ENCODE data around the gene SNX20.

Gene SNX20

GRCh38 chr16:50666658-50667496 is 14.2 kb downstream of the SNX20 start:
- H3K4me3 ChIP-seq (ENCODE audit: low read depth, low read length) = no peak overlapping the region
- no peak overlapping the region for H3K9ac ChIP-seq (ENCODE audit: low read length)
- H3K36me3 ChIP-seq (ENCODE audit: control insufficient read depth, insufficient read depth, low read length) = no peaks in the 10 kb centered on the region
- H3K4me1 ChIP-seq (ENCODE audit: control insufficient read depth, insufficient read depth, low read length) = no peaks in the 10 kb centered on the region
- H3K27ac ChIP-seq (ENCODE audit: low read depth, low read length) = no peak overlapping the region
- 0 out of 2 replicates have a peak, but pooled peaks cover 2% of the 10 kb centered on the region for H3K27me3 ChIP-seq (ENCODE audit: control insufficient read depth, insufficient read depth, low read length)
- peaks cover 24% of the 10 kb centered on the region for H3K9me3 ChIP-seq (ENCODE audit: control insufficient read depth, insufficient read depth, low read depth, low read length)

GRCh38 chr16:50665128-50665878 is 15.8 kb downstream of the SNX20 start:
- Histone ChIP-seq H3K4me1 (ENCODE audit: control insufficient read depth, insufficient read depth, low read length) (no peaks in the 10 kb centered on the region; the same call in 1 of the 2 replicates), H3K9ac (ENCODE audit: low read length) (no peak overlapping the region), H3K27me3 (ENCODE audit: control insufficient read depth, insufficient read depth, low read length) (0 out of 2 replicates have a peak, but pooled peaks cover 2% of the 10 kb centered on the region), H3K27ac (ENCODE audit: low read depth, low read length) (no peak overlapping the region), H3K36me3 (ENCODE audit: control insufficient read depth, insufficient read depth, low read length) (no peaks in the 10 kb centered on the region), H3K4me3 (ENCODE audit: low read depth, low read length) (peak overlapping the region; percentile 47), H3K9me3 (ENCODE audit: control insufficient read depth, insufficient read depth, low read depth, low read length) (peaks cover 15% of the 10 kb centered on the region)

- Histone ChIP-seq H3K27ac (ENCODE audit: low read depth, low read length) (no peak overlapping the region), H3K9ac (ENCODE audit: low read length) (no peak overlapping the region), H3K27me3 (ENCODE audit: control insufficient read depth, insufficient read depth, low read length) (0 out of 2 replicates have a peak, but pooled peaks cover 2% of the 10 kb centered on the region), H3K4me1 (ENCODE audit: control insufficient read depth, insufficient read depth, low read length) (no peaks in the 10 kb centered on the region; the same call in 1 of the 2 replicates), H3K9me3 (ENCODE audit: control insufficient read depth, insufficient read depth, low read depth, low read length) (peaks cover 15% of the 10 kb centered on the region), H3K4me3 (ENCODE audit: low read depth, low read length) (no peak overlapping the region), H3K36me3 (ENCODE audit: control insufficient read depth, insufficient read depth, low read length) (no peaks in the 10 kb centered on the region)
Measured at GRCh38 chr16:50664270-50664669, 16.8 kb downstream of the SNX20 start.

GRCh38 chr16:50662306-50662940 is 18.7 kb downstream of the SNX20 start:
- Histone ChIP-seq H3K4me1 (ENCODE audit: control insufficient read depth, insufficient read depth, low read length) (peaks cover 6% of the 10 kb centered on the region; the same call in 1 of the 2 replicates), H3K27ac (ENCODE audit: low read depth, low read length) (no peak overlapping the region), H3K27me3 (ENCODE audit: control insufficient read depth, insufficient read depth, low read length) (0 out of 2 replicates have a peak, but pooled peaks cover 2% of the 10 kb centered on the region), H3K9me3 (ENCODE audit: control insufficient read depth, insufficient read depth, low read depth, low read length) (peaks cover 15% of the 10 kb centered on the region), H3K4me3 (ENCODE audit: low read depth, low read length) (no peak overlapping the region), H3K9ac (ENCODE audit: low read length) (no peak overlapping the region), H3K36me3 (ENCODE audit: control insufficient read depth, insufficient read depth, low read length) (no peaks in the 10 kb centered on the region)

- no peaks in the 10 kb centered on the region for H3K36me3 ChIP-seq (ENCODE audit: control insufficient read depth, insufficient read depth, low read length)
Measured at GRCh38 chr16:50659806-50660205, 21.3 kb downstream of the SNX20 start.

GRCh38 chr16:50657241-50657640 is 23.9 kb downstream of the SNX20 start:
- Histone ChIP-seq H3K4me1 (ENCODE audit: control insufficient read depth, insufficient read depth, low read length) (peaks cover 7% of the 10 kb centered on the region; the same call in 1 of the 2 replicates), H3K36me3 (ENCODE audit: control insufficient read depth, insufficient read depth, low read length) (no peaks in the 10 kb centered on the region), H3K27me3 (ENCODE audit: control insufficient read depth, insufficient read depth, low read length) (no peaks in the 10 kb centered on the region), H3K9ac (ENCODE audit: low read length) (no peak overlapping the region), H3K4me3 (ENCODE audit: low read depth, low read length) (no peak overlapping the region), H3K27ac (ENCODE audit: low read depth, low read length) (no peak overlapping the region), H3K9me3 (ENCODE audit: control insufficient read depth, insufficient read depth, low read depth, low read length) (peaks cover 2% of the 10 kb centered on the region)

More at GRCh38 chr16:50659806-50660205, 21.3 kb downstream of the SNX20 start:
- Histone ChIP-seq H3K4me1 (ENCODE audit: control insufficient read depth, insufficient read depth, low read length) (peaks cover 7% of the 10 kb centered on the region; the same call in 1 of the 2 replicates), H3K9ac (ENCODE audit: low read length) (no peak overlapping the region), H3K27me3 (ENCODE audit: control insufficient read depth, insufficient read depth, low read length) (0 out of 2 replicates have a peak, but pooled peaks cover 2% of the 10 kb centered on the region), H3K4me3 (ENCODE audit: low read depth, low read length) (no peak overlapping the region), H3K9me3 (ENCODE audit: control insufficient read depth, insufficient read depth, low read depth, low read length) (peaks cover 15% of the 10 kb centered on the region), H3K27ac (ENCODE audit: low read depth, low read length) (no peak overlapping the region)

GRCh38 chr16:50655558-50656055 is 25.5 kb downstream of the SNX20 start:
- H3K36me3 ChIP-seq (ENCODE audit: control insufficient read depth, insufficient read depth, low read length) = no peaks in the 10 kb centered on the region
- H3K9ac ChIP-seq (ENCODE audit: low read length) = no peak overlapping the region
- H3K4me1 ChIP-seq (ENCODE audit: control insufficient read depth, insufficient read depth, low read length) = peaks cover 7% of the 10 kb centered on the region; the same call in 1 of the 2 replicates
- H3K9me3 ChIP-seq (ENCODE audit: control insufficient read depth, insufficient read depth, low read depth, low read length) = peaks cover 4% of the 10 kb centered on the region; the same call in 1 of the 2 replicates
- no peak overlapping the region for H3K4me3 ChIP-seq (ENCODE audit: low read depth, low read length)
- H3K27me3 ChIP-seq (ENCODE audit: control insufficient read depth, insufficient read depth, low read length) = no peaks in the 10 kb centered on the region
- no peak overlapping the region for H3K27ac ChIP-seq (ENCODE audit: low read depth, low read length)

- peaks cover 7% of the 10 kb centered on the region; the same call in 1 of the 2 replicates for H3K4me1 ChIP-seq (ENCODE audit: control insufficient read depth, insufficient read depth, low read length)
- H3K4me3 ChIP-seq (ENCODE audit: low read depth, low read length) = no peak overlapping the region
- H3K27ac ChIP-seq (ENCODE audit: low read depth, low read length) = no peak overlapping the region
- H3K27me3 ChIP-seq (ENCODE audit: control insufficient read depth, insufficient read depth, low read length) = no peaks in the 10 kb centered on the region
- peaks cover 4% of the 10 kb centered on the region; the same call in 1 of the 2 replicates for H3K9me3 ChIP-seq (ENCODE audit: control insufficient read depth, insufficient read depth, low read depth, low read length)
- H3K36me3 ChIP-seq (ENCODE audit: control insufficient read depth, insufficient read depth, low read length) = no peaks in the 10 kb centered on the region
- H3K9ac ChIP-seq (ENCODE audit: low read length) = no peak overlapping the region
Measured at GRCh38 chr16:50653633-50654519, 27.2 kb downstream of the SNX20 start.

GRCh38 chr16:50652836-50653425 is 28.2 kb downstream of the SNX20 start:
- no peak overlapping the region for H3K4me3 ChIP-seq (ENCODE audit: low read depth, low read length)
- H3K9ac ChIP-seq (ENCODE audit: low read length) = no peak overlapping the region
- H3K27ac ChIP-seq (ENCODE audit: low read depth, low read length) = no peak overlapping the region
- H3K9me3 ChIP-seq (ENCODE audit: control insufficient read depth, insufficient read depth, low read depth, low read length) = peaks cover 4% of the 10 kb centered on the region; the same call in 1 of the 2 replicates
- no peaks in the 10 kb centered on the region for H3K27me3 ChIP-seq (ENCODE audit: control insufficient read depth, insufficient read depth, low read length)
- H3K36me3 ChIP-seq (ENCODE audit: control insufficient read depth, insufficient read depth, low read length) = no peaks in the 10 kb centered on the region
- peaks cover 6% of the 10 kb centered on the region; the same call in 1 of the 2 replicates for H3K4me1 ChIP-seq (ENCODE audit: control insufficient read depth, insufficient read depth, low read length)

Measured in HUES6 (cell line).